GM12878 (cell line): ENCODE measurements around the gene ADARB1. TPM values are rescaled to one million over a fixed set of nuclear protein-coding genes. Genes with fewer than 3 reads are reported as not detected.

Source experiments
- BCL3 ChIP-seq: IDR thresholded peaks from 2 replicates; pipeline ENCODE4 v1.6.1; 2011; ENCODE audit warnings: borderline replicate concordance, low read depth, mild to moderate bottlenecking, moderate library complexity, low read length; ENCODE audit not compliant: insufficient read depth, poor library complexity, severe bottlenecking
- CTCF ChIP-seq, 3 experiments: IDR thresholded peaks in 2 of 3; conservative IDR thresholded peaks in 1 of 3; 2 replicates each; pipeline ENCODE4 v1.5.1; 2011; ENCODE audit warnings: low read depth in 3 of 3, low read length in 3 of 3, mild to moderate bottlenecking in 3 of 3, control low read depth in 2 of 3, moderate library complexity in 2 of 3, inconsistent platforms in 1 of 3, mixed read lengths in 1 of 3; ENCODE audit not compliant: control insufficient read depth in 2 of 3, insufficient read depth in 1 of 3; ENCODE audit errors: extremely low read depth in 1 of 3
- KLF5 ChIP-seq: fragments of 450-650 bp; IDR thresholded peaks from 2 replicates; pipeline ENCODE4 v1.6.1; 2014; ENCODE audit warnings: mild to moderate bottlenecking; ENCODE audit not compliant: partially characterized antibody
- LARP7 ChIP-seq: fragments of 450-650 bp; IDR thresholded peaks from 2 replicates; pipeline ENCODE4 v1.6.1; 2017; ENCODE audit warnings: mild to moderate bottlenecking
- MEF2B ChIP-seq: fragments of 450-650 bp; IDR thresholded peaks from 2 replicates; pipeline ENCODE4 v1.6.1; 2018; ENCODE audit warnings: mild to moderate bottlenecking, moderate library complexity; ENCODE audit not compliant: partially characterized antibody, poor library complexity, severe bottlenecking
- PAX8 ChIP-seq: fragments of 450-650 bp; IDR thresholded peaks from 2 replicates; pipeline ENCODE4 v1.6.1; 2017; ENCODE audit warnings: mild to moderate bottlenecking, moderate library complexity
- POLR2AphosphoS5 ChIP-seq: IDR thresholded peaks from 2 replicates; pipeline ENCODE4 v1.6.1; 2011; ENCODE audit warnings: mild to moderate bottlenecking, low read length, inconsistent platforms
- SIX5 ChIP-seq: IDR thresholded peaks from 2 replicates; pipeline ENCODE4 v1.6.1; 2011; ENCODE audit warnings: mild to moderate bottlenecking, low read depth, low read length, moderate library complexity; ENCODE audit not compliant: severe bottlenecking
- SMARCA5 ChIP-seq: fragments of 450-650 bp; IDR thresholded peaks from 2 replicates; pipeline ENCODE4 v1.6.1; 2017; ENCODE audit warnings: mild to moderate bottlenecking
- SRF ChIP-seq, 2 experiments: IDR thresholded peaks; 2 replicates each; pipeline ENCODE4 v1.6.1; 2011; ENCODE audit warnings: low read depth in 2 of 2, low read length in 2 of 2, mild to moderate bottlenecking in 1 of 2, moderate library complexity in 1 of 2
- polyA plus RNA-seq, 11 experiments: library from polyadenylated mRNA; depleted of rRNA in 4 of 11; unstranded in 6 of 11; stranded (reverse) in 5 of 11; fragments of >200 nt; fragmentation: Nextera tagmentation in 4 of 11; fragmentation: Illumina TruSeq in 1 of 11; extraction: Ambion mirVana in 4 of 11; extraction: Trizol in 1 of 11; gene quantifications; 1 replicate in 1 of 11; 2 replicates in 10 of 11; pipeline versions ENCODE4 v1.2.1 to v1.2.3, GENCODE V29; 2011 to 2016; ENCODE audit warnings: inconsistent platforms in 2 of 11, missing spikeins in 2 of 11, low read depth in 1 of 11
- total RNA-seq, 4 experiments: library from RNA; depleted of rRNA in 3 of 4; stranded (reverse); fragments of >200 nt in 3 of 4; fragmentation: Illumina TruSeq in 1 of 4; extraction: Trizol in 1 of 4; gene quantifications; 2 replicates each; pipeline versions ENCODE4 v1.2.1 to v1.2.3, GENCODE V29; 2013 to 2021

ADARB1 gene
- total and polyA plus RNA-seq, 10 of the 15 experiments (the other 5 are each of a cell fraction or from before 2014, with no cell fraction given): 5.7 to 61.7 (median 25.3) TPM

GRCh38 chr21:45158491-45159423 lies 84.4 kb downstream of the ADARB1 start (continued):
- no peak for TF ChIP-seq KLF5
- TF ChIP-seq SMARCA5: no peak
- no peak for TF ChIP-seq SRF (IDR thresholded peaks at IDR 0.05; ENCODE audit: low read depth in 2 of 2, low read length in 2 of 2)
- TF ChIP-seq LARP7: no peak
- no peak for TF ChIP-seq CTCF (IDR thresholded peaks at IDR 0.05 in 2 of 3, conservative IDR thresholded peaks at IDR 0.05 in 1 of 3; ENCODE audit: control insufficient read depth in 2 of 3, extremely low read depth in 1 of 3, insufficient read depth in 1 of 3, low read depth in 3 of 3, low read length in 3 of 3)
- peak; percentile 89; the same call in 1 of the 2 replicates for TF ChIP-seq PAX8
- TF ChIP-seq SIX5: no peak
- peak; percentile 42 for TF ChIP-seq MEF2B
- TF ChIP-seq BCL3: no peak
- TF ChIP-seq POLR2AphosphoS5: no peak
